A549 (cell line): ENCODE results near the gene DSCAM. TPM values are rescaled to one million over a fixed set of nuclear protein-coding genes. Genes with fewer than 3 reads are reported as not detected.

Source experiments
- ATAC-seq, 2 experiments: fragments of 200-7000 bp in 1 of 2; fragments of >200 bp in 1 of 2; cut with Nextera tagmentation in 1 of 2; cut with Tn5 transposase in 1 of 2; 3 replicates each; pipeline versions ENCODE4 v1.8.0 to v1.9.1; 2018 to 2020; ENCODE audit warnings: mild to moderate bottlenecking in 1 of 2, moderate library complexity in 1 of 2
- CTCF ChIA-PET: fragments of 300-600 bp; sonication (Branson Sonifier 250); formaldehyde crosslinking; extraction: SDS; loops from one replicate; lab custom pipeline; 2021; ENCODE audit warnings: antibody characterized with exemption, inconsistent platforms; lab: Yijun Ruan, JAX
- POLR2A ChIA-PET: fragments of 350-600 bp; formaldehyde crosslinking; extraction: SDS; loops from one replicate; lab custom pipeline; 2021; ENCODE audit warnings: antibody characterized with exemption, inconsistent platforms; lab: Yijun Ruan, JAX
- DNase-seq, 2 experiments: peaks; one replicate each; pipeline versions ENCODE4 v3.0.0 to v3.0.0-alpha.2; 2011 to 2016; ENCODE audit warnings: low read depth in 1 of 2, low spot score in 1 of 2
- FAIRE-seq: peaks from 2 replicates; lab custom pipeline; 2011; peaks lifted over from hg19 to GRCh38; lab: Jason Lieb, UNC
- H3K27ac ChIP-seq, 2 experiments: fragments of >200 bp; sonication (Bioruptor Twin); formaldehyde crosslinking; 3 replicates each; pipeline ENCODE4 v1.5.1; 2016 to 2017
- H3K4me1 ChIP-seq: fragments of >200 bp; sonication (Bioruptor Twin); formaldehyde crosslinking; 3 replicates; pipeline ENCODE4 v1.6.1; 2016
- H3K4me2 ChIP-seq: fragments of >200 bp; sonication (Bioruptor Twin); formaldehyde crosslinking; 3 replicates; pipeline ENCODE4 v1.6.1; 2016
- H3K4me3 ChIP-seq: fragments of >200 bp; sonication (Bioruptor Twin); formaldehyde crosslinking; 3 replicates; pipeline ENCODE4 v1.5.1; 2016
- H3K9me3 ChIP-seq: fragments of >200 bp; sonication (Bioruptor Twin); formaldehyde crosslinking; 3 replicates; pipeline ENCODE4 v1.6.1; 2016
- BHLHE40 ChIP-seq: IDR thresholded peaks from 2 replicates; pipeline ENCODE4 v1.6.1; 2012; ENCODE audit warnings: low read depth, low read length, inconsistent platforms
- CBX2 ChIP-seq: fragments of 200-600 bp; sonication (generic); IDR thresholded peaks from 2 replicates; pipeline ENCODE4 v1.6.1; 2016; ENCODE audit warnings: low read depth, mild to moderate bottlenecking, borderline replicate concordance
- CBX8 ChIP-seq: fragments of 200-600 bp; sonication (generic); IDR thresholded peaks from 2 replicates; pipeline ENCODE4 v1.6.1; 2016
- CEBPB ChIP-seq, 2 experiments: fragments of >200 bp in 1 of 2; sonication (Bioruptor Twin) in 1 of 2; formaldehyde crosslinking in 1 of 2; IDR thresholded peaks; 2 replicates each; pipeline ENCODE4 v1.6.1; 2012 to 2016
- CHD2 ChIP-seq: fragments of 150-350 bp; IDR thresholded peaks from 2 replicates; pipeline ENCODE4 v1.6.1; 2014; ENCODE audit warnings: low read length; ENCODE audit not compliant: partially characterized antibody
- CTCF ChIP-seq: fragments of >200 bp; sonication (Bioruptor Twin); formaldehyde crosslinking; IDR thresholded peaks from 3 replicates; pipeline ENCODE4 v1.5.1; 2016
- E2F6 ChIP-seq: IDR thresholded peaks from 2 replicates; pipeline ENCODE4 v1.6.1; 2012; ENCODE audit warnings: low read depth, borderline replicate concordance
- EHF ChIP-seq: fragments of 250-450 bp; sonication (Bioruptor Pico); IDR thresholded peaks from 2 replicates; pipeline ENCODE4 v1.5.0; 2020; ENCODE audit warnings: mild to moderate bottlenecking
- ESRRA ChIP-seq: fragments of 150-350 bp; IDR thresholded peaks from 2 replicates; pipeline ENCODE4 v1.6.1; 2014; ENCODE audit warnings: mild to moderate bottlenecking, low read length, borderline replicate concordance
- HDAC2 ChIP-seq: fragments of 200-600 bp; sonication (generic); IDR thresholded peaks from 2 replicates; pipeline ENCODE4 v1.6.1; 2016
- HES2 ChIP-seq: fragments of >200 bp; sonication (Bioruptor Twin); formaldehyde crosslinking; IDR thresholded peaks from 2 replicates; pipeline ENCODE4 v1.6.1; 2016
- HEYL ChIP-seq: fragments of 250-450 bp; sonication (Bioruptor Pico); IDR thresholded peaks from 2 replicates; pipeline ENCODE4 v1.8.0; 2021; ENCODE audit warnings: mild to moderate bottlenecking, moderate library complexity
- HOXA7 ChIP-seq: fragments of 250-450 bp; sonication (Bioruptor Pico); IDR thresholded peaks from 2 replicates; pipeline ENCODE4 v1.5.0; 2020; ENCODE audit warnings: mild to moderate bottlenecking, moderate library complexity
- HOXB13 ChIP-seq: fragments of 250-450 bp; sonication (Bioruptor Pico); IDR thresholded peaks from 2 replicates; pipeline ENCODE4 v1.5.0; 2020; ENCODE audit warnings: low read depth, mild to moderate bottlenecking, moderate library complexity
- HOXB5 ChIP-seq: fragments of 250-450 bp; sonication (Bioruptor Pico); IDR thresholded peaks from 2 replicates; pipeline ENCODE4 v1.5.0; 2020; ENCODE audit warnings: mild to moderate bottlenecking, moderate library complexity
- KDM1A ChIP-seq: fragments of 200-600 bp; sonication (generic); IDR thresholded peaks from 2 replicates; pipeline ENCODE4 v1.6.1; 2016; ENCODE audit warnings: low read depth, mild to moderate bottlenecking
- MAX ChIP-seq: IDR thresholded peaks from 2 replicates; pipeline ENCODE4 v1.6.1; 2012
- MAZ ChIP-seq: fragments of 150-350 bp; IDR thresholded peaks from 2 replicates; pipeline ENCODE4 v1.6.1; 2014; ENCODE audit warnings: antibody characterized with exemption, low read depth, low read length, borderline replicate concordance
- MYC ChIP-seq: IDR thresholded peaks from 2 replicates; pipeline ENCODE4 v1.6.1; 2012; ENCODE audit warnings: mild to moderate bottlenecking, inconsistent platforms, low read length, improper control_type of control experiment, borderline replicate concordance
- NR3C1 ChIP-seq: fragments of >200 bp; sonication (Bioruptor Twin); formaldehyde crosslinking; IDR thresholded peaks from 3 replicates; pipeline ENCODE4 v1.6.1; 2017
- PBX3 ChIP-seq: IDR thresholded peaks from 2 replicates; pipeline ENCODE4 v1.6.1; 2012
- PHF8 ChIP-seq: fragments of 200-600 bp; sonication (generic); IDR thresholded peaks from 2 replicates; pipeline ENCODE4 v1.6.1; 2016; ENCODE audit warnings: low read depth, mild to moderate bottlenecking, antibody characterized with exemption, moderate library complexity, borderline replicate concordance
- POLR2A ChIP-seq: IDR thresholded peaks from 2 replicates; pipeline ENCODE4 v1.6.1; 2012; ENCODE audit warnings: mild to moderate bottlenecking, low read length
- POLR2AphosphoS2 ChIP-seq: conservative IDR thresholded peaks from 2 replicates; pipeline ENCODE4 v1.6.1; 2012; ENCODE audit warnings: low read length, improper control_type of control experiment, inconsistent platforms
- RAD21 ChIP-seq, 2 experiments: fragments of >200 bp in 1 of 2; sonication (Bioruptor Twin) in 1 of 2; formaldehyde crosslinking in 1 of 2; IDR thresholded peaks in 1 of 2; conservative IDR thresholded peaks in 1 of 2; 2 replicates in 1 of 2; 3 replicates in 1 of 2; pipeline ENCODE4 v1.6.1; 2012 to 2018; ENCODE audit warnings: inconsistent platforms in 1 of 2
- RARB ChIP-seq: fragments of 250-450 bp; sonication (Bioruptor Pico); IDR thresholded peaks from 2 replicates; pipeline ENCODE4 v1.8.0; 2021; ENCODE audit warnings: mild to moderate bottlenecking, moderate library complexity
- RCOR1 ChIP-seq: fragments of 150-350 bp; IDR thresholded peaks from 2 replicates; pipeline ENCODE4 v1.6.1; 2014; ENCODE audit warnings: antibody characterized with exemption, low read length, low read depth
- REST ChIP-seq: fragments of 200-600 bp; sonication (generic); IDR thresholded peaks from 2 replicates; pipeline ENCODE4 v1.6.1; 2016; ENCODE audit warnings: antibody characterized with exemption, mild to moderate bottlenecking, moderate library complexity
- ZFP36 ChIP-seq: fragments of 450-650 bp; IDR thresholded peaks from 2 replicates; pipeline ENCODE4 v1.6.1; 2014; ENCODE audit warnings: borderline replicate concordance; ENCODE audit not compliant: partially characterized antibody
- ZNF302 ChIP-seq: fragments of 250-450 bp; sonication (Bioruptor Pico); IDR thresholded peaks from 2 replicates; pipeline ENCODE4 v1.9.0; 2021; ENCODE audit warnings: inconsistent platforms, mild to moderate bottlenecking, moderate library complexity
- WGBS: methylation state at CpG from one replicate; pipeline ENCODE4 v1.1.6; 2017; ENCODE audit errors: missing lambda C conversion rate; 5-methylcytosine and 5-hydroxymethylcytosine counted together
- polyA plus RNA-seq, 4 experiments: library from polyadenylated mRNA; depleted of rRNA in 3 of 4; stranded (reverse); fragments of >200 nt; fragmentation: RNase III in 1 of 4; extraction: RNeasy Plus Mini Kit Qiagen cat#74134 plus additional on column Dnase treatment in 1 of 4; gene quantifications; 2 replicates in 3 of 4; 3 replicates in 1 of 4; pipeline ENCODE4 v1.2.3, GENCODE V29; 2011 to 2017

DSCAM gene
- polyA plus RNA-seq, 2 of the 4 experiments (the other 2 are of a cell fraction): not detected

- FAIRE-seq (no peak), ATAC-seq (no peak), DNase-seq (no peak)
- ChIA-PET CTCF (no interaction called here), POLR2A (no interaction called here)
- Histone ChIP-seq H3K9me3 (no peaks in the 10 kb centered on the region), H3K27ac (no peak overlapping the region), H3K4me1 (no peaks in the 10 kb centered on the region), H3K4me2 (no peak overlapping the region), H3K4me3 (no peak overlapping the region)
- WGBS: 17% methylated on average over 6 of the region's 7 CpGs
- TF ChIP-seq MYC: no peak
- TF ChIP-seq CTCF: no peak
- no peak for TF ChIP-seq POLR2A
- TF ChIP-seq ESRRA: no peak
- TF ChIP-seq MAX: no peak
- no peak for TF ChIP-seq CBX2
- TF ChIP-seq REST: no peak
- no peak for TF ChIP-seq HEYL (CRISPR knock-in tag)
- TF ChIP-seq ZFP36: no peak
- no peak for TF ChIP-seq EHF (CRISPR knock-in tag)
- no peak for TF ChIP-seq NR3C1
- no peak for TF ChIP-seq BHLHE40
- no peak for TF ChIP-seq PBX3
- no peak for TF ChIP-seq PHF8
- TF ChIP-seq HES2: no peak
- TF ChIP-seq RCOR1: no peak
- no peak for TF ChIP-seq CHD2
- no peak for TF ChIP-seq E2F6
- no peak for TF ChIP-seq KDM1A
- no peak for TF ChIP-seq CEBPB (IDR thresholded peaks at IDR 0.05)
Observed at GRCh38 chr21:40809673-40810197, 37.2 kb downstream of the DSCAM start.

- CTCF ChIA-PET: no interaction called here
- no peaks in the 10 kb centered on the region; the same call in 2 of the 3 replicates for H3K9me3 ChIP-seq
- WGBS: 0% methylated on average over 3 of the region's 3 CpGs
Observed at GRCh38 chr21:40803101-40803500, 43.9 kb downstream of the DSCAM start.

More at GRCh38 chr21:40803101-40803500, 43.9 kb downstream of the DSCAM start:
- H3K27ac ChIP-seq: no peak overlapping the region
- H3K4me2 ChIP-seq: no peak overlapping the region
- no peak for DNase-seq
- no peak overlapping the region for H3K4me3 ChIP-seq
- H3K4me1 ChIP-seq: no peaks in the 10 kb centered on the region
- ATAC-seq: no peak
- no peak for TF ChIP-seq HOXB5 (CRISPR knock-in tag)
- no peak for TF ChIP-seq HDAC2
- no peak for TF ChIP-seq POLR2AphosphoS2
- TF ChIP-seq CHD2: no peak
- TF ChIP-seq MAZ: no peak
- TF ChIP-seq HOXA7 (CRISPR knock-in tag): no peak
- no peak for TF ChIP-seq HES2
- TF ChIP-seq CBX8: no peak
- no peak for TF ChIP-seq RCOR1
- no peak for TF ChIP-seq NR3C1
- TF ChIP-seq RAD21 (conservative IDR thresholded peaks at IDR 0.05 in 1 of 2, IDR thresholded peaks at IDR 0.05 in 1 of 2): no peak
- no peak for TF ChIP-seq ZNF302
- no peak for TF ChIP-seq HOXB13 (CRISPR knock-in tag)
- TF ChIP-seq PBX3: no peak
- no peak for TF ChIP-seq RARB
- POLR2A ChIA-PET: no interaction called here
- FAIRE-seq: no peak
